DND-41 (cell line): ENCODE data around the gene NR3C1.

ENCODE experiments used
- ATAC-seq: fragments of 200-7000 bp; cut with Tn5 transposase; 3 replicates; pipeline ENCODE4 v1.9.1; 2021; ENCODE audit warnings: low read depth; ENCODE audit not compliant: insufficient read depth
- DNase-seq: peaks from one replicate; pipeline ENCODE4 v3.0.0-alpha.2; 2020
- H2AFZ ChIP-seq: 2 replicates; pipeline ENCODE4 v1.6.0; 2012; ENCODE audit warnings: low read depth, low read length
- H3K27ac ChIP-seq: 2 replicates; pipeline ENCODE4 v1.5.1; 2012; ENCODE audit warnings: low read length, inconsistent platforms
- H3K27me3 ChIP-seq: fragments of 200-600 bp; sonication (generic); 2 replicates; pipeline ENCODE4 v1.6.0; 2012; ENCODE audit warnings: low read length, mild to moderate bottlenecking, inconsistent platforms; ENCODE audit not compliant: insufficient read depth, poor library complexity
- H3K36me3 ChIP-seq: 2 replicates; pipeline ENCODE4 v1.5.1; 2012; ENCODE audit warnings: low read length, inconsistent platforms; ENCODE audit not compliant: insufficient read depth
- H3K4me1 ChIP-seq: 2 replicates; pipeline ENCODE4 v1.5.1; 2012; ENCODE audit warnings: mild to moderate bottlenecking, low read length; ENCODE audit not compliant: insufficient read depth
- H3K4me2 ChIP-seq: 2 replicates; pipeline ENCODE4 v1.6.0; 2012; ENCODE audit warnings: mild to moderate bottlenecking, moderate library complexity, low read length, inconsistent platforms; ENCODE audit not compliant: insufficient read depth
- H3K4me3 ChIP-seq, 2 experiments: fragments of 200-600 bp in 1 of 2; shearing (Covaris generic) in 1 of 2; 2 replicates each; pipeline ENCODE4 v1.5.1; 2012 to 2016; ENCODE audit warnings: inconsistent platforms in 2 of 2, low read length in 2 of 2, mild to moderate bottlenecking in 2 of 2, low read depth in 1 of 2, moderate library complexity in 1 of 2
- H3K79me2 ChIP-seq: 2 replicates; pipeline ENCODE4 v1.6.0; 2012; ENCODE audit warnings: low read length, inconsistent platforms; ENCODE audit not compliant: insufficient read depth
- H3K9ac ChIP-seq: 2 replicates; pipeline ENCODE4 v1.6.0; 2012; ENCODE audit warnings: low read depth, mild to moderate bottlenecking, inconsistent platforms, low read length, moderate library complexity
- H3K9me3 ChIP-seq: 2 replicates; pipeline ENCODE4 v1.5.1; 2012; ENCODE audit warnings: low read length, moderate library complexity, mild to moderate bottlenecking, inconsistent platforms; ENCODE audit not compliant: insufficient read depth, severe bottlenecking
- H4K20me1 ChIP-seq: 2 replicates; pipeline ENCODE4 v1.6.0; 2012; ENCODE audit warnings: low read length; ENCODE audit not compliant: insufficient read depth
- EZH2 ChIP-seq: IDR thresholded peaks from 3 replicates; pipeline ENCODE4 v1.6.1; 2012; ENCODE audit warnings: borderline replicate concordance, low read depth, mild to moderate bottlenecking, moderate library complexity, low read length, inconsistent platforms; ENCODE audit not compliant: severe bottlenecking
- TF ChIP-seq, protein P1 (sequence below): IDR thresholded peaks from 2 replicates; pipeline ENCODE4 v1.5.1; 2012; ENCODE audit warnings: borderline replicate concordance, low read length, moderate library complexity, mild to moderate bottlenecking; ENCODE audit not compliant: poor library complexity, severe bottlenecking; ENCODE audit errors: extremely low read depth

NR3C1 gene

DNA sequence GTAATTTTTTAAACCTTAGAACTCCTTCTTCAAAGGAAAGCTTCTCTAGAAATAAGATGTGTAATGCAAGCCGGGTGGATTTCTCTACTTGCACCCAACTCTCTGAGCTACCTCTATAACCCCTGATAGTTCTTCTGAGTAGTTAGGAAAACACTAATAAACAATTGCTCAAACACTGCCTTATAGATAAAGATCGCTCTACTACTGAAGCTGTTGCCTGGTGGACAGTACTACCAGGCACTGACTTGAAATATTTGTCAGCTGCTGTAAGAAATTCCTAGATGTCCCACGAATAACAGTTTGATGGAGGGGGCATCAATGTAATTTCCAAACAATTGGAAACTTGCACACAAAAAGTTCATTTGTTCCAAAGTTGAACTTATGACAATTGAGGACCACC, 42.0 kb downstream of the NR3C1 start:
- Histone ChIP-seq H3K27me3 (no peaks in the 10 kb centered on the region), H4K20me1 (peaks cover 80% of the 10 kb centered on the region), H3K4me2 (no peak overlapping the region), H3K9me3 (no peaks in the 10 kb centered on the region), H3K9ac (no peak overlapping the region), H3K4me1 (peaks cover 56% of the 10 kb centered on the region), H3K27ac (peak overlapping the region; percentile 4; the same call in 1 of the 2 replicates), H3K36me3 (peaks cover 13% of the 10 kb centered on the region), H3K4me3 (no peak overlapping the region), H3K79me2 (peaks cover 100% of the 10 kb centered on the region), H2AFZ (no peak overlapping the region)
- ATAC-seq (no peak), DNase-seq (no peak)
- no peak for TF ChIP-seq EZH2
- TF ChIP-seq, protein P1, sequence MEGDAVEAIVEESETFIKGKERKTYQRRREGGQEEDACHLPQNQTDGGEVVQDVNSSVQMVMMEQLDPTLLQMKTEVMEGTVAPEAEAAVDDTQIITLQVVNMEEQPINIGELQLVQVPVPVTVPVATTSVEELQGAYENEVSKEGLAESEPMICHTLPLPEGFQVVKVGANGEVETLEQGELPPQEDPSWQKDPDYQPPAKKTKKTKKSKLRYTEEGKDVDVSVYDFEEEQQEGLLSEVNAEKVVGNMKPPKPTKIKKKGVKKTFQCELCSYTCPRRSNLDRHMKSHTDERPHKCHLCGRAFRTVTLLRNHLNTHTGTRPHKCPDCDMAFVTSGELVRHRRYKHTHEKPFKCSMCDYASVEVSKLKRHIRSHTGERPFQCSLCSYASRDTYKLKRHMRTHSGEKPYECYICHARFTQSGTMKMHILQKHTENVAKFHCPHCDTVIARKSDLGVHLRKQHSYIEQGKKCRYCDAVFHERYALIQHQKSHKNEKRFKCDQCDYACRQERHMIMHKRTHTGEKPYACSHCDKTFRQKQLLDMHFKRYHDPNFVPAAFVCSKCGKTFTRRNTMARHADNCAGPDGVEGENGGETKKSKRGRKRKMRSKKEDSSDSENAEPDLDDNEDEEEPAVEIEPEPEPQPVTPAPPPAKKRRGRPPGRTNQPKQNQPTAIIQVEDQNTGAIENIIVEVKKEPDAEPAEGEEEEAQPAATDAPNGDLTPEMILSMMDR, result no peak

DNA sequence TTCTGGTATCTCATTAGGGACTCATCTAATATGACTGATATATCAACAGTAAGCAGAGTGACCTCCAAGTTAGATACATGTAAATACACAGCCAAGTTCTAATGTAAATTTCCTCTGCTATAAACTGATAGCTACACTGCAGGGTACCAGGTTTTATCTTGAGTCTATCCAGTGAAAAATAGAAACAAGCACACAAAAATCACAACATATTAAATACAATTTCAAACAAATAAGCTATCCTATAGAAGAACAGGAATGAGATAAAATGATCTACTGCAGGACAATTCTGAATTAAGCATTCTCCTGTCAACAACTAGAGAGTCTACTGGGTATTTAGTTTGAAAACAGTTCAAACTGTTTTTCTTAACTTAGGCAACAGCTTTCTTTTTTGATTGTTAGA, 42.7 kb downstream of the NR3C1 start:
- Histone ChIP-seq H3K27me3 (no peaks in the 10 kb centered on the region), H3K9ac (no peak overlapping the region), H4K20me1 (peaks cover 77% of the 10 kb centered on the region), H3K4me2 (no peak overlapping the region), H3K9me3 (no peaks in the 10 kb centered on the region), H3K4me1 (peaks cover 63% of the 10 kb centered on the region), H3K79me2 (peaks cover 100% of the 10 kb centered on the region), H2AFZ (no peak overlapping the region), H3K27ac (no peak overlapping the region), H3K4me3 (no peak overlapping the region), H3K36me3 (peaks cover 13% of the 10 kb centered on the region)
- DNase-seq (no peak), ATAC-seq (no peak)
- TF ChIP-seq, protein P1, result no peak

DNA sequence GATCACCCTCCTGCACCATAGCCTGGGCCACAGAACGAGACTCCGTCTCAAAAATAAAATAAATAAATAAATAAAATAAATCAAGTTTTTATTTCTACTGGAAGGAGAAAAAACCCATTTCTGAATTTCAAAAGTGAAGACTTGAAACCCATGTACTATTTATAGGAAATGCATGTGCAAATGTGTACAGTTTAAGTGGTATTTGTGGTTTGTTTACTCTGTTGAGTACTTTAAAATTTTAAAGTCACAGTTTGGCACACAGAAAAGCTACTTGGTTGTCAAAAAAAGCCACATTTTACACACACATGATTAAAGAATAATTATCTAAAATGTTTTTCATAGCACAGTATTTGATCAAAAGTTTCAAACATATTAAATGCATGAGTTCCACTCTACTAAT, 43.6 kb downstream of the NR3C1 start:
- no peak for TF ChIP-seq EZH2
- TF ChIP-seq, protein P1, result no peak
- Histone ChIP-seq H3K9me3 (no peaks in the 10 kb centered on the region), H3K4me2 (no peak overlapping the region), H3K4me3 (no peak overlapping the region), H3K79me2 (peaks cover 100% of the 10 kb centered on the region), H3K9ac (no peak overlapping the region), H3K4me1 (peaks cover 71% of the 10 kb centered on the region), H3K27ac (no peak overlapping the region), H4K20me1 (peaks cover 78% of the 10 kb centered on the region), H3K27me3 (no peaks in the 10 kb centered on the region), H2AFZ (no peak overlapping the region), H3K36me3 (peaks cover 13% of the 10 kb centered on the region)
- ATAC-seq (peak; percentile 55; the same call in 1 of the 3 replicates), DNase-seq (no peak)
